ENCODE results near the gene RXRA. TPM values are rescaled to one million over a fixed set of nuclear protein-coding genes. Genes with fewer than 3 reads are reported as not detected.

Gene RXRA
- total RNA-seq, 4 donors from 2014 or later: 17.1 to 84.6 (median 24.0) TPM

DNA sequence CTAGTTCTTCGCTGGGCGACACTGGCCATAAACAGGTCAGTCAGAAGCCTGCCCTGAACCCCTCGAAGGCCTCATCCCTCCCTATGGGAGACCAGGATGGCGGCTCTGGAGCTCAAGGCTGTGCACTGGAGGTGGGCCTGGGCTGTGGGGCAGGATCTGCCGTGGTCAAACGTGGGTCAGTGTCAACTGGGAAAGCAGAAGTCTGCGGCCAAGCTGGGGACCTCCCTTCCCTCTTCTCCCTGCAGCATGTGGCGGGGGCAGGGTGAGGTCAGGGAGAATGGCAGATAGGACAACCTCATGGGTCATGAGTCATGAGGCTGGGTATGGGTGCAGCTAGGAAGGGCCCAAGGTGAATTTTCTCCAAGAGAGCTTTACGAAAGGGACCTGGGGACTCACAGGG is 132.9 kb downstream of the RXRA start:
- intact Hi-C loops (cut with DNase I; ENCODE audit: low total_unique reads): loop anchor here (10.0 kb wide), 2 partner anchors 186 to 276 kb away; partner anchors contain the start of gene COL5A1
- DNase-seq: no peak
- Histone ChIP-seq H3K27me3 (no peaks in the 10 kb centered on the region), H3K4me3 (no peak overlapping the region), H3K9me3 (no peaks in the 10 kb centered on the region), H3K36me3 (no peaks in the 10 kb centered on the region), H3K27ac (peak overlapping the region; percentile 90 to 94), H3K4me1 (peaks cover 10 to 14% of the 10 kb centered on the region in 2 donors)
- TF ChIP-seq, protein P1, sequence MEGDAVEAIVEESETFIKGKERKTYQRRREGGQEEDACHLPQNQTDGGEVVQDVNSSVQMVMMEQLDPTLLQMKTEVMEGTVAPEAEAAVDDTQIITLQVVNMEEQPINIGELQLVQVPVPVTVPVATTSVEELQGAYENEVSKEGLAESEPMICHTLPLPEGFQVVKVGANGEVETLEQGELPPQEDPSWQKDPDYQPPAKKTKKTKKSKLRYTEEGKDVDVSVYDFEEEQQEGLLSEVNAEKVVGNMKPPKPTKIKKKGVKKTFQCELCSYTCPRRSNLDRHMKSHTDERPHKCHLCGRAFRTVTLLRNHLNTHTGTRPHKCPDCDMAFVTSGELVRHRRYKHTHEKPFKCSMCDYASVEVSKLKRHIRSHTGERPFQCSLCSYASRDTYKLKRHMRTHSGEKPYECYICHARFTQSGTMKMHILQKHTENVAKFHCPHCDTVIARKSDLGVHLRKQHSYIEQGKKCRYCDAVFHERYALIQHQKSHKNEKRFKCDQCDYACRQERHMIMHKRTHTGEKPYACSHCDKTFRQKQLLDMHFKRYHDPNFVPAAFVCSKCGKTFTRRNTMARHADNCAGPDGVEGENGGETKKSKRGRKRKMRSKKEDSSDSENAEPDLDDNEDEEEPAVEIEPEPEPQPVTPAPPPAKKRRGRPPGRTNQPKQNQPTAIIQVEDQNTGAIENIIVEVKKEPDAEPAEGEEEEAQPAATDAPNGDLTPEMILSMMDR (IDR thresholded peaks at IDR 0.05): no peak
- TF ChIP-seq POLR2A (IDR thresholded peaks at IDR 0.05): no peak

DNA sequence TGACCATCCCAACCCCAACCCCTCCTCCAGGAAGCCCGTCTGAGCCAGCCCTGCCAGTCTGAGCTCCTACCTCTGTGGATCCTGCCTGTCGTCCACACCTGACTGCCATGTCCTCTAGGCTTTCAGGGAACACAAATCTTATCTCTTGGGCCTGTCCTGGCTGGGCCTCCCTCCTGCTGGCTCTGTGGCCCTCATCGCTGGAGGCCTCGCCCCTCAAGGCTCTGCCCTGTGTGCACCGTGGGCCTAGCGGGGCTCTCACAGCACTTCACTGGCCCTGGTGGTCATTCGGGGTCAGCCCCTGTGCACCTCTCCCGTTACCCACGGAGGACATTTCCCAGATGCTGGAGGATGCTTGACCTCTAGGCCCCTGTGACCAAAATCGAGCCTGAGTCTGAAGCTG is 133.3 kb downstream of the RXRA start:
- intact Hi-C loops (cut with DNase I; ENCODE audit: low total_unique reads): loop anchor here (10.0 kb wide), 2 partner anchors 185 to 275 kb away; partner anchors contain the start of gene COL5A1
- no peak for TF ChIP-seq POLR2A (IDR thresholded peaks at IDR 0.05)
- TF ChIP-seq, protein P1 (IDR thresholded peaks at IDR 0.05): no peak
- DNase-seq: no peak
- H3K4me3 ChIP-seq: no peak overlapping the region
- H3K27me3 ChIP-seq: no peaks in the 10 kb centered on the region
- no peaks in the 10 kb centered on the region for H3K36me3 ChIP-seq
- no peaks in the 10 kb centered on the region for H3K9me3 ChIP-seq
- H3K4me1 ChIP-seq: peaks cover 10 to 14% of the 10 kb centered on the region in 2 donors
- no peak overlapping the region for H3K27ac ChIP-seq

DNA sequence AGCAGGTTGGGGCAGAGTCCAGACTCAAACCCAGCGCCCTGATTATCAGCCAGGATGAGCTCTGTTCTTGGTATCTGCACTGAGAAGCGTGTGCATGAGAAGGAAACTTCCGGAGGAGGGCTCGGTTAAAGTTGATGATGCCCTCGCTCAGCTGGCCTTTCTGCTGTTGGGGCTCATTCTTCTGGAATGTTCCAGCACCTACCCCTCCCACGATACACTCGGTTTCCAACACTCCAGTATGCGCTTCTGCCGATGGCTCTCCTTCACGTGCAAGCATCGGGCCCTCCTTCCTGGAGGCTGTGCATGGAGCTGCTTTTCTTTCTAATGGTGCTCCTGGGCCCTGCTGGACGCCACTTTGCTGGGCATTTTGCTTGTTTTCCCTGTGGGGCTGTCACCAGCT is 134.0 kb downstream of the RXRA start:
- H3K27me3 ChIP-seq: no peaks in the 10 kb centered on the region
- TF ChIP-seq, protein P1 (IDR thresholded peaks at IDR 0.05): no peak
- no peak for TF ChIP-seq POLR2A (IDR thresholded peaks at IDR 0.05)
- intact Hi-C loops (cut with DNase I; ENCODE audit: low total_unique reads): no loop called here

DNA sequence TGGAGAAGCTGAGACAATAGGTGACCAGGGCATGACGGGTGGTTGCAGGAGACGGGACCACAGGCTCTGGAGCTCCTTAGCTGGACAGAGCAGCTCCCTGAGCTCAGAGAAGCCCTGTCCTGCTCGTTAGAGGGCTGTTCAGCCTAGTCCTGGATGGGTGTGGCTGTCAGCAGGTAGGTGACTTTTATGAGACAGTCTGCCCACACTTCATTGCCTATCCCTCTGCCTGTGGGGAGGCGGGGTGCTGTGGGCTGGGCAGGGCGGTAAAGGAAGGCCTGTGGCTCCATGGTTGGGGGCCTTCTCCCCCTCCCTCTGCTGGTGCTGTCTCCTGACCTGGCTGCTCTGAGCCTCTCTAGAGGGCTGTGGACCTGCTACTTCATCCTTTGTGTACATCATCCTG is 134.6 kb downstream of the RXRA start:
- H3K4me1 ChIP-seq: peaks cover 7 to 10% of the 10 kb centered on the region in 2 donors
- no peak for DNase-seq
- H3K9me3 ChIP-seq: no peaks in the 10 kb centered on the region
- no peaks in the 10 kb centered on the region for H3K36me3 ChIP-seq
- intact Hi-C loops (cut with DNase I; ENCODE audit: low total_unique reads): no loop called here
- H3K27ac ChIP-seq: no peak overlapping the region
- TF ChIP-seq, protein P1 (IDR thresholded peaks at IDR 0.05): no peak
- TF ChIP-seq POLR2A (IDR thresholded peaks at IDR 0.05): no peak
- no peak overlapping the region for H3K4me3 ChIP-seq
- H3K27me3 ChIP-seq: no peaks in the 10 kb centered on the region

More for the DNA sequence above, 134.0 kb downstream of the RXRA start:
- no peak overlapping the region for H3K27ac ChIP-seq
- H3K4me1 ChIP-seq: peaks cover 10 to 14% of the 10 kb centered on the region in 2 donors
- H3K36me3 ChIP-seq: no peaks in the 10 kb centered on the region
- no peak overlapping the region for H3K4me3 ChIP-seq
- no peaks in the 10 kb centered on the region for H3K9me3 ChIP-seq
- no peak for DNase-seq

GRCh38 chr9:134461426-134461982 is 135.2 kb downstream of the RXRA start:
- Histone ChIP-seq H3K27me3 (no peaks in the 10 kb centered on the region), H3K4me3 (no peak overlapping the region), H3K9me3 (no peaks in the 10 kb centered on the region), H3K4me1 (peaks cover 6% of the 10 kb centered on the region in 2 donors), H3K27ac (no peak overlapping the region), H3K36me3 (no peaks in the 10 kb centered on the region)
- no peak for DNase-seq
- intact Hi-C loops (cut with DNase I; ENCODE audit: low total_unique reads): no loop called here
- TF ChIP-seq POLR2A (IDR thresholded peaks at IDR 0.05): no peak
- TF ChIP-seq, protein P1 (IDR thresholded peaks at IDR 0.05): no peak
